Neural cell (in vitro differentiated cells): ENCODE data around the gene ZFYVE1.

Source experiments
- CTCF ChIP-seq: fragments of 450-650 bp; IDR thresholded peaks from 2 replicates; pipeline ENCODE4 v1.5.1; 2014; ENCODE audit warnings: antibody characterized with exemption, mild to moderate bottlenecking, moderate library complexity; ENCODE audit not compliant: poor library complexity, severe bottlenecking
- EP300 ChIP-seq: fragments of 450-650 bp; conservative IDR thresholded peaks from 2 replicates; pipeline ENCODE4 v1.6.1; 2014; ENCODE audit warnings: antibody characterized with exemption, mild to moderate bottlenecking, moderate library complexity; ENCODE audit not compliant: poor library complexity, severe bottlenecking
- EZH2 ChIP-seq: fragments of 200-600, 300-800 bp; shearing (Covaris generic), sonication (generic); IDR thresholded peaks from 2 replicates; pipeline ENCODE4 v1.6.1; 2014; ENCODE audit warnings: antibody characterized with exemption, low read length, borderline replicate concordance, mild to moderate bottlenecking; ENCODE audit not compliant: insufficient read depth, poor library complexity, severe bottlenecking
- MXI1 ChIP-seq: fragments of 450-650 bp; conservative IDR thresholded peaks from 2 replicates; pipeline ENCODE4 v1.6.1; 2014; ENCODE audit warnings: antibody characterized with exemption, mild to moderate bottlenecking; ENCODE audit not compliant: poor library complexity, severe bottlenecking
- POLR2AphosphoS5 ChIP-seq: IDR thresholded peaks from 2 replicates; pipeline ENCODE4 v1.6.1; 2012
- RAD21 ChIP-seq: fragments of 450-650 bp; conservative IDR thresholded peaks from 2 replicates; pipeline ENCODE4 v1.6.1; 2014; ENCODE audit warnings: antibody characterized with exemption, mild to moderate bottlenecking, moderate library complexity
- REST ChIP-seq: IDR thresholded peaks from 2 replicates; pipeline ENCODE4 v1.6.1; 2012; ENCODE audit warnings: borderline replicate concordance
- TAF1 ChIP-seq: IDR thresholded peaks from 2 replicates; pipeline ENCODE4 v1.6.1; 2012; ENCODE audit warnings: low read depth

GRCh38 chr14:72978856-72979255 lies 48.0 kb downstream of the ZFYVE1 start:
- TF ChIP-seq EZH2 (no peak), CTCF (no peak), REST (no peak), EP300 (no peak), POLR2AphosphoS5 (no peak), RAD21 (no peak), TAF1 (no peak), MXI1 (no peak)
